Activated naive CD4-positive, alpha-beta T cell treated with anti-CD3 and anti-CD28 coated beads, Interleukin-2, amount 50 U/mL, for 24 hours (primary cell): ENCODE data around the gene UCN3.
A peak's percentile ranks its signal among the peaks of the same experiment; 100 is the strongest.
"Not testable (repeated sequence)": the region's sequence is repeated elsewhere in the genome, so short reads cannot be mapped to it uniquely, and the experiment has no call there.

Source experiments
- H3K27ac Mint-ChIP-seq: one replicate; pipeline ENCODE4 v1.8.0; 2021; ENCODE audit warnings: mild to moderate bottlenecking, mixed read lengths
- H3K27me3 Mint-ChIP-seq: one replicate; pipeline ENCODE4 v1.8.0; 2021; ENCODE audit warnings: mixed read lengths
- H3K36me3 Mint-ChIP-seq: one replicate; pipeline ENCODE4 v1.8.0; 2021; ENCODE audit warnings: mixed read lengths
- H3K4me1 Mint-ChIP-seq: one replicate; pipeline ENCODE4 v1.8.0; 2021; ENCODE audit warnings: mixed read lengths
- H3K4me3 Mint-ChIP-seq: one replicate; pipeline ENCODE4 v1.8.0; 2021; ENCODE audit warnings: mild to moderate bottlenecking, mixed read lengths
- H3K9me3 Mint-ChIP-seq: one replicate; pipeline ENCODE4 v1.8.0; 2021; ENCODE audit warnings: mixed read lengths

The UCN3 gene

DNA sequence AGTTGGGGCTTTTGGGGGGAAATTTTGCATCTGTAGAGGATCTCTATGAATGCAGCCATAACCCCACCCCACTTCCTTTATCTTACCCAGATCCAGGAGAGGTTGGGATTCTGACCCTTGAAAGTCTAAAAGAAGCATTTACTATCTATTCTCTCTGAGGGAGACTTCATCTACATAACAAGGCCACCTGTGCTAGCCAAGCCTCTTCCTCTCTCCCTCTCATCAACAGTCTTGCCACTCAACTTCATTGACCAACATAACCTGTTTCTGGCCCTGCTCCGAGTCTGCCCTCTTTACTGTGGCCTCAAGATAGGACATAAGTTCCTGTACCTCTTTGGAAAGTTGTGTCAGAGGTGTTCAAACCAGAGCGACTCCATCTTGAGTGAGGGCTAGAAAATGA is 20.5 kb downstream of the UCN3 start:
- no peaks in the 10 kb centered on the region for H3K4me1 Mint-ChIP-seq
- H3K27me3 Mint-ChIP-seq = peaks cover 5% of the 10 kb centered on the region
- H3K4me3 Mint-ChIP-seq = no peak overlapping the region
- H3K36me3 Mint-ChIP-seq = no peaks in the 10 kb centered on the region
- peaks cover 13% of the 10 kb centered on the region for H3K9me3 Mint-ChIP-seq
- no peak overlapping the region for H3K27ac Mint-ChIP-seq

- Mint-ChIP-seq H3K36me3 (peaks cover 7% of the 10 kb centered on the region), H3K4me1 (no peaks in the 10 kb centered on the region), H3K27me3 (peaks cover 5% of the 10 kb centered on the region), H3K9me3 (peaks cover 21% of the 10 kb centered on the region), H3K4me3 (no peak overlapping the region), H3K27ac (no peak overlapping the region)
Observed at GRCh38 chr10:5387169-5387568, 22.4 kb downstream of the UCN3 start.

DNA sequence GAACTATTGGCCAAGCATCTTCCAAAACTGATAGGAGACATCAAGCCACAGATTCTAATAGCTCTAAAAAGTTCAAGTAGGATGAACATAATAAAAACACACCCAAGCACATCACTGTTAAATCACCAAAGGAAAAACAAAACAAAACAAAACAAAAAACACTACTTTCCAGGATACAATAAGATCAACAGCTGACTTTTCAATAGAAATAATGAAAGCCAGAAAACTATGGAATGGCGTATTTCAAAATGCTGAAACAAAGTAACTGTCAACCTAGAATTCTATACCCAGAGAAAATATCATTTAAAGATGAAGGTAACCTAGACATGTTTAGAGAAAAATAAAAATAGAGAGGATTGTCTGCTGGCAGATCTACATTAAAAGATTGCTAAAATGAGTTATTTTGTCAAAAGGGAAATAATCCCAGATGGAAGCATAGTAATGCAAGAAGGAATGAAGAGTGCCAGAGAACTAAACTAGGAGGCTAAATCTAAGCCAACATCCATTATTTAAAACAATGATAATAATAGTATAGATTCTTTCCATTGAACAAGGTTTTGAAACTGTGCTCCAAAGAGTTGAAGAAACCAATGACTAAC is 25.9 kb downstream of the UCN3 start:
- peaks cover 7% of the 10 kb centered on the region for H3K36me3 Mint-ChIP-seq
- H3K27ac Mint-ChIP-seq = no peak overlapping the region
- no peak overlapping the region for H3K4me3 Mint-ChIP-seq
- H3K27me3 Mint-ChIP-seq = peaks cover 11% of the 10 kb centered on the region
- peaks cover 21% of the 10 kb centered on the region for H3K9me3 Mint-ChIP-seq
- H3K4me1 Mint-ChIP-seq = no peaks in the 10 kb centered on the region

DNA sequence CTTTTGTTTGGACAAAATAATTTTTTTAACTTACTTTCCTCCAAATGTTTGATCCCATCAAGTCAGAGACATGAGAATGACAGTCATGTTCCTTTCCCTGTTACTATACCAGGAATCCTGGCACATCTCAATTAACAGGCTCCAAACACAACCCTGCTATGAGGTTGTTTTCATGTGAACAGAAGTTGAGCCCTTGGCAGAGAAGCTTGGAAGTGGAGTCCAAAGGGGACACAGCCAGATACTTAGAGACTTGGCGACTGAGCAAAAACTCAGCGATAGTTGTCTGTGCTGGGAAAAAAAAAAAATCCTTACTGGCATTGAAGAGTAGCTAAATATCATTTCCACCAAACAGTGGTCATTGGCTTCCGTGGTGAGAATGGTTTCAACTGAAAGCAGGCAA is 27.0 kb downstream of the UCN3 start:
- peak overlapping the region; percentile 63 for H3K27ac Mint-ChIP-seq
- H3K4me1 Mint-ChIP-seq = no peaks in the 10 kb centered on the region
- no peak overlapping the region for H3K4me3 Mint-ChIP-seq
- peaks cover 7% of the 10 kb centered on the region for H3K36me3 Mint-ChIP-seq
- peaks cover 8% of the 10 kb centered on the region for H3K27me3 Mint-ChIP-seq
- H3K9me3 Mint-ChIP-seq = peaks cover 21% of the 10 kb centered on the region

DNA sequence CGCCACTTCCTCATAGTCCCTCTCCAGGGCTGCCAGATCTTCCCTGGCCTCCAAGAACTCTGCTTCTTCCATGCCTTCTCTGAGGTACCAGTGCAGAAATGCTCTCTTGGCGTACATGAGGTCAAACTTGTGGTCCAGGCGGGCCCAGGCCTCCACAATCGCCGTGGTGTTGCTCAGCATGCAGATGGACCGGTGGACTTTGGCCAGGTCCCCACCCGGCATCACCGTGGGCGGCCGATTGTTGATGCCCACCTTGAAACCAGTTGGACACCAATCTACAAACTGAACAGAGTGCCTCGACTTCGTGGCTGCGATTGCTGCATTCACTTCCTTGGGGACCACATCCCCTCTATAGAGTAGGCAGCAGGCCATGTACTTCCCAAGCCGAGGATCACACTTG is 28.8 kb downstream of the UCN3 start:
- Mint-ChIP-seq H3K4me1 (no peaks in the 10 kb centered on the region), H3K36me3 (peaks cover 7% of the 10 kb centered on the region)

DNA sequence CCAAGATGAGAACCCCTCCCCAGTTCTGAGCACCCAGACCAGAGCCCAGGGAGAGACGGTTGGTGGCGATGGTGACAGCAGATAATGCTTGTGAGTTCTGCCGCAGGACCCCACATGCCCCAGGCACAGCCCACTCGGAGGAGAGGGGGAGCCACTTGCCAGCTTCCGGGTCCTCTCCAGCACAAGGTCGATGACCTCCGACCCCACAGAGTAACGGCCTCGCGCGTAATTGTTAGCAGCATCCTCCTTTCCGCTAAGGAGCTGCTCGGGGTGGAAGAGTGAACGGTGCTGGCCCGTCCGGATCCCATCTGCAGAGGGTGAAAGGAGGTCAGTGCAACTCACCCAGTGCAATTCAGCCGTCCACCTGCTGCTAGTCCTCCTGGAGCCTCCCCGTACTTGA is 30.4 kb downstream of the UCN3 start:
- Mint-ChIP-seq H3K27me3 (peaks cover 10% of the 10 kb centered on the region), H3K27ac (no peak overlapping the region), H3K4me1 (no peaks in the 10 kb centered on the region), H3K9me3 (peaks cover 8% of the 10 kb centered on the region), H3K36me3 (peaks cover 7% of the 10 kb centered on the region), H3K4me3 (no peak overlapping the region)

More for the DNA sequence above, 28.8 kb downstream of the UCN3 start:
- Mint-ChIP-seq H3K4me3 (no peak overlapping the region), H3K9me3 (peaks cover 16% of the 10 kb centered on the region), H3K27ac (no peak overlapping the region), H3K27me3 (peaks cover 8% of the 10 kb centered on the region)

DNA sequence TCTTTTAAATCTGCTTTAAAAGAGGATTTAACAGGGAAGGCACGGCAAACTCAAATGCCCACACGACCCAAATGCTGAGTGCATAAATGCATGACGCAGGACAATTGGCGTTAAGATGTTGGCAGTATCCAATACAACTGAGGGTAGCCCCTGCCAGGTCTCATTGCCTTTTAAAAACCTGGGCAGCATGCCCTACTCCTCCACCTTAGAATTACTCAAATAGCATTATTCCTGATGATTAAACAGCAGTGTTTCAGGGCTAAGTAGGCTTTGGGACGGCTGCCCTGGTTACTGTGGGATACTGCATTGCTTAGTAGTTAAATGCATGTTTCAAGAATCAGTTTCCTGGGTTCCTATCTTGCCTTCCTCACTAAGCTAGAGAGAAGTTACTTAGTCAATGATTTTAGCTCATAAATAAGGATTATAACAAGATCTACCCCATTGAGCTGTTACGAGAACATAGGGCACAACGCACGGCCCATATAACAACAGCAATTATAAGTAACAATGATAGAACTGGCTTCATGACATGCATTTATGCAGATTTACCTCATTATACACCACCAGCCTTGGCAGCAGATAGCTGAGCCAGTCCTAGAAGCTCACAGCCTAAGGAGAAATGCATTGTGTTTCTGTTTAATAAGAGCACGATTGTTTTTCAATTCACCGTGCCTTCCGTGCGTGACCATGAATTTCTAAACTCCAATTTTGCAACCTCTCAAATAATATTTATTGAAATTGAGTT is 32.0 kb downstream of the UCN3 start:
- no peaks in the 10 kb centered on the region for H3K4me1 Mint-ChIP-seq
- H3K27me3 Mint-ChIP-seq = peaks cover 10% of the 10 kb centered on the region
- H3K27ac Mint-ChIP-seq = no peak overlapping the region
- H3K9me3 Mint-ChIP-seq = no peaks in the 10 kb centered on the region
- no peak overlapping the region for H3K4me3 Mint-ChIP-seq
- no peaks in the 10 kb centered on the region for H3K36me3 Mint-ChIP-seq

DNA sequence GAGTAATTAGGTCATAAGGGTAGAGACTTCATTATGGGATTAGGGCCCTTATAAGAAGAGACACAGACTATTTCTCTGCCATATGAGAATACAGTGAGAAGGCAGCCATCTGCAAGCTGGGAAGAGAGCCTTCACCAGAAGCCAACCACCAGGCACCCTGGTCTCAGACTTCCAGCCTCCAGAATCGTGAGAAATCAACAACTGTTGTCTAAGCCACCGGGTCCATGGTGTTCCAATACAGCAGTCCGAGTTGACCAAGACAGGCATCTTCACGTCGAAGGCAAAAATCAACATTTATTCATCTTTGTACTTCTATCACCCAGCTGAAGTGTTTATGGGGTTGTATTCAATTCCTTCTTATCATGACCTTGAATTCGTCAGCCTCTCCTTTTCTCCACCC is 34.6 kb downstream of the UCN3 start:
- Mint-ChIP-seq H3K27ac (no peak overlapping the region), H3K4me1 (no peaks in the 10 kb centered on the region), H3K36me3 (no peaks in the 10 kb centered on the region), H3K9me3 (no peaks in the 10 kb centered on the region), H3K4me3 (no peak overlapping the region), H3K27me3 (peaks cover 4% of the 10 kb centered on the region)

DNA sequence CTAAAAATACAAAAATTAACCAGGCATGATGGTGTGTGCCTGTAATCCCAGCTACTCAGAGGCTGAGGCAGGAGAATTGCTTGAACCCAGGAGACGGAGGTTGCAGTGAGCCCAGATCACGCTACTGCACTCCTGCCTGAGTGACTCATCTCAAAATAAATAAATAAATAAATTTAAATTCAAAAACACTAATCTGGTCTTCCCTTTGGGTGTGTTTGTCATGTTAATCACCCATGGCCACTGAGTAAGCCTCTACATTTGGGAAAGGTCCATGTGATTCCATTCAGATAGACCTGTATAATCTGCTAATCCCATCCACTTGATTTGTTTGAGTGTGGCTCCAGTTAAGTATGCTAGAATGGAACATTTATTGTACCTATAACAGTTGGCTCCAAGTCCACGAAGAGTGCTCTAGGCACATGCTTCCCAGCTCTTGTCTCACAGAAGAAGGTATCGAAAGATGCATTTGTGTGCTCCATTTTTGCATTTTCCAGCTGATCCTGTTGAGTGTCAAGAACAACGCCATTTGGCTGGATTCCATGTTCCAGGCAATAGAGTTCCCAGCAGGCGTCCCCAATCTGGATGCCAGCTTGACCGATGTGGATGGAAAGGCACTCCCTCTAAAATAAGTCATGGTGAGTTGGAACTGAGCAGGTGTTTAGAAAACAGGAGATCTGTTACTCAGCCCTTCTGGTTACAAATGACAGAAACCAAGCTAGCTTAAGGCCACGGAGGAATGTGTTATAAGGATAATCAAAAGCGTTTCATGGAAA is 35.9 kb downstream of the UCN3 start:
- Mint-ChIP-seq H3K36me3 (no peaks in the 10 kb centered on the region), H3K4me3 (no peak overlapping the region), H3K9me3 (no peaks in the 10 kb centered on the region)

DNA sequence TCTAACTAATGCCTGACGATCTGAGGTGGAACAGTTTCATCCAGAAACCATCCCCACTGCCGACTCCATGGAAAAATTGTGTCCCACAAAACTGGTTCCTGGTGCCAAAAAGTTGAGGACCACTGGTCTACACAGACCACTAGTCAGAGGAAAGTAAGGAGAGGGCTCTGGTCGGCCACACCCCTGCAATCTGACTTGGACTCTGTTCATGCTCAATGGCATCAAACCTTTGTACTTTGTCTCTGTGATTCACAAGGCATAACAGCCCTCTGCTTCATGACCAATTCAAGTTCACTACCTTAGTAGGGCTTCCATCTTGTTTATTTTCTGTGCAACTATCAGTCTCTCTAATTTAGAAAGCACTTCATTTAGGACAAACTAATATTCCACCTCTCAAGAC is 38.0 kb downstream of the UCN3 start:
- H3K27ac Mint-ChIP-seq = no peak overlapping the region
- H3K36me3 Mint-ChIP-seq = no peaks in the 10 kb centered on the region
- H3K9me3 Mint-ChIP-seq = no peaks in the 10 kb centered on the region
- no peak overlapping the region for H3K4me3 Mint-ChIP-seq
- H3K4me1 Mint-ChIP-seq = no peaks in the 10 kb centered on the region
- H3K27me3 Mint-ChIP-seq = peaks cover 4% of the 10 kb centered on the region

More for the DNA sequence above, 35.9 kb downstream of the UCN3 start:
- no peak overlapping the region for H3K27ac Mint-ChIP-seq
- H3K4me1 Mint-ChIP-seq = no peaks in the 10 kb centered on the region
- peaks cover 4% of the 10 kb centered on the region for H3K27me3 Mint-ChIP-seq

- Mint-ChIP-seq H3K4me3 (no peak within 1 kb of the TSS), H3K9me3 (no peaks in the 10 kb centered on the region), H3K4me1 (no peaks in the 10 kb centered on the region), H3K27me3 (peaks cover 5% of the 10 kb centered on the region), H3K27ac (no peak within 1 kb of the TSS), H3K36me3 (no peaks in the 10 kb centered on the region)
Observed at GRCh38 chr10:5404208-5405041, 39.7 kb downstream of the UCN3 start, which contains the start of gene TUBAL3. TUBAL3 (minus strand) TSS chr10:5404828; CDS start chr10:5404792, 36 bp downstream.

- H3K27ac Mint-ChIP-seq = no peak overlapping the region
- peaks cover 2% of the 10 kb centered on the region for H3K36me3 Mint-ChIP-seq
- H3K4me3 Mint-ChIP-seq = no peak overlapping the region
- H3K27me3 Mint-ChIP-seq = peaks cover 10% of the 10 kb centered on the region
- peaks cover under 1% of the 10 kb centered on the region for H3K4me1 Mint-ChIP-seq
- no peaks in the 10 kb centered on the region for H3K9me3 Mint-ChIP-seq
Observed at GRCh38 chr10:5406918-5407317, 42.2 kb downstream of the UCN3 start.

DNA sequence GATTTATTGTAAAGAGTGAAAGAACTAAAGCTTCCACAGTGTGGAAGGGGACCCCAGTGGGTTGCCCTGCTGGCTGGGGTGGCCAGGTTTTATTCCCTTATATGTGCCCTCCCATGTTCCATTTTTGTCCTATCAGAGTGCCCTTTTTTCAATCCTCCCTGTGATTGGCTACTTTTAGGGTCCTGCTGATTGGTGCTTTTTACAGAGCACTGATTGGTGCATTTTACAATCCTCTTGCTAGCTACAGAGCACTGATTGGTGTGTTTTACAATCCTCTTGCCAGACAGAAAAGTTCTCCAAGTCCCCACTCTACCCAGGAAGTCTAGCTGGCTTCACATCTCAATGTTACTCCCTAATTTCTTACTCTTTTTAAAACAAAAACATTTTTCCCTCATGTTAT is 46.0 kb downstream of the UCN3 start:
- peaks cover 12% of the 10 kb centered on the region for H3K27me3 Mint-ChIP-seq
- H3K36me3 Mint-ChIP-seq, H3K4me1 Mint-ChIP-seq, H3K4me3 Mint-ChIP-seq, H3K27ac Mint-ChIP-seq, H3K9me3 Mint-ChIP-seq: not testable (repeated sequence)

- Mint-ChIP-seq H3K4me1 (peaks cover 4% of the 10 kb centered on the region), H3K27me3 (peaks cover 12% of the 10 kb centered on the region), H3K27ac (no peak overlapping the region), H3K4me3 (peak overlapping the region; percentile 84), H3K36me3 (peaks cover 2% of the 10 kb centered on the region), H3K9me3 (no peaks in the 10 kb centered on the region)
Observed at GRCh38 chr10:5411941-5412276, 47.1 kb downstream of the UCN3 start.

DNA sequence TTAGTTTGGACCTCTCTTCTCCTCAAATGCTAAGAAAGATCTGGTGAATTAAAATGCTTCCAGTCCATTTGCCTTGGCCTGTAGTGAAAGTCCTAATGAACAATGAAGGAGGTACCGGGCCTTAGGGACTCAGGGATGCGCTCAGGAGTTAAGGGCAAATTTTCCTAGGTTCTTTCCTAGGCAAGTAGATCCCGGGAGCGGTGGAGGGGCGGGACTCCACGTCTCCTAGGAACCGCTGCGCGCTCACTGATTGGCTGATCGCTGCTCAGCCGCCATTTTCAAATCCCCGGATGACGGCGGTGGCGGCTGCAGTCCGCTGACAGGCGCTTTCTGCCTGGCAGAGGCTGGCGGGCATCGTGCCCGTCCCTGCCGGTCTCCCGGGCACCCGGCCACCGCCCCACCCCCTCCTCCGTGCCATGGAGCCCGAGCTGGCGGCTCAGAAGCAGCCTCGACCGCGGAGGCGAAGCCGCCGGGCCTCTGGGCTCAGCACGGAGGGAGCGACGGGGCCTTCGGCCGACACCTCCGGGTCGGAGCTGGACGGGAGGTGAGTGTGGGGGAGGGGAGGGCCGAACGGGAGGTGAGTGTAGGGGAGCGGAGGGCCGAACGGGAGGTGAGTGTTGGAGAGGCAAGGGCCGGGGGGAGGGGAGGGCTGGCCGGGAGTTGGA is 47.6 kb downstream of the UCN3 start, which contains the start of gene NET1:
Gene NET1, plus strand, starts transcription at position 281 of the 665 bp plus-strand sequence. Its CDS starts 136 bp downstream, at position 417.
- H3K27me3 Mint-ChIP-seq = peaks cover 12% of the 10 kb centered on the region
- no peak within 1 kb of the TSS for H3K27ac Mint-ChIP-seq
- H3K4me3 Mint-ChIP-seq = peak within 1 kb of the TSS; percentile 84
- peaks cover 2% of the 10 kb centered on the region for H3K36me3 Mint-ChIP-seq
- H3K4me1 Mint-ChIP-seq = peaks cover 4% of the 10 kb centered on the region
- no peaks in the 10 kb centered on the region for H3K9me3 Mint-ChIP-seq
